Natural killer cell (primary cell): Measurements from ENCODE around the gene KDM3B. TPM values are rescaled to one million over a fixed set of nuclear protein-coding genes. Genes with fewer than 3 reads are reported as not detected.

Experiments
- ATAC-seq, 3 donors: fragments of 150-1000 bp in 2 of 3; fragments of 200-7000 bp in 1 of 3; cut with Tn5 transposase; 1 replicate in 1 of 3; 2 replicates in 2 of 3; pipeline ENCODE4 v1.10.0; 2021; ENCODE audit warnings: mild to moderate bottlenecking in 2 of 3, moderate library complexity in 2 of 3
- DNase-seq, 2 donors: peaks; one replicate each; pipeline versions ENCODE4 v3.0.0 to v3.0.0-alpha.2; 2013 to 2021; ENCODE audit warnings: mixed read lengths in 1 of 2
- H3K27ac ChIP-seq: one replicate; pipeline ENCODE4 v1.5.1; 2013; ENCODE audit warnings: mild to moderate bottlenecking, low read length
- H3K27me3 ChIP-seq: one replicate; pipeline ENCODE4 v1.6.1; 2013; ENCODE audit warnings: low read length; ENCODE audit not compliant: control insufficient read depth, insufficient read depth
- H3K36me3 ChIP-seq: one replicate; pipeline ENCODE4 v1.6.1; 2013; ENCODE audit warnings: low read length; ENCODE audit not compliant: control insufficient read depth, insufficient read depth
- H3K4me1 ChIP-seq: one replicate; pipeline ENCODE4 v1.6.1; 2013; ENCODE audit warnings: low read length; ENCODE audit not compliant: control insufficient read depth, insufficient read depth
- H3K4me3 ChIP-seq: one replicate; pipeline ENCODE4 v1.5.1; 2013; ENCODE audit warnings: low read length
- H3K9me3 ChIP-seq: one replicate; pipeline ENCODE4 v1.6.1; 2013; ENCODE audit warnings: low read length; ENCODE audit not compliant: control insufficient read depth, insufficient read depth
- H3K27ac Mint-ChIP-seq, 2 donors: one replicate each; pipeline ENCODE4 v1.8.0; 2022; ENCODE audit warnings: mild to moderate bottlenecking in 2 of 2, mixed read lengths in 2 of 2, moderate library complexity in 1 of 2
- H3K27me3 Mint-ChIP-seq, 2 donors: one replicate each; pipeline ENCODE4 v1.8.0; 2022; ENCODE audit warnings: low read depth in 2 of 2, mixed read lengths in 2 of 2
- H3K36me3 Mint-ChIP-seq: one replicate; pipeline ENCODE4 v1.8.0; 2022; ENCODE audit warnings: mixed read lengths
- H3K4me1 Mint-ChIP-seq, 2 donors: one replicate each; pipeline ENCODE4 v1.8.0; 2022; ENCODE audit warnings: mixed read lengths in 2 of 2
- H3K4me3 Mint-ChIP-seq: one replicate; pipeline ENCODE4 v1.8.0; 2022; ENCODE audit warnings: mild to moderate bottlenecking, moderate library complexity, mixed read lengths
- H3K9me3 Mint-ChIP-seq, 2 donors: one replicate each; pipeline ENCODE4 v1.8.0; 2022; ENCODE audit warnings: mixed read lengths in 2 of 2
- CTCF ChIP-seq: fragments of 200-600 bp; IDR thresholded peaks from one replicate; pipeline ENCODE4 v1.8.0; 2022; ENCODE audit warnings: antibody characterized with exemption
- WGBS: methylation state at CpG from one replicate; pipeline ENCODE4 v1.1.7; 2013; ENCODE audit warnings: missing lambda C conversion rate; ENCODE audit not compliant: insufficient coverage; 5-methylcytosine and 5-hydroxymethylcytosine counted together
- intact Hi-C: fragments of 100-400 bp; cut with micrococcal nuclease; formaldehyde crosslinking; loops from one replicate; pipeline ENCODE4 v1.14.2; 2022
- total RNA-seq, 4 donors: library from RNA; stranded (reverse); fragments of 120-200 nt in 1 of 4; gene quantifications; one replicate each; pipeline versions ENCODE4 v1.2.3 to v1.2.4, GENCODE V29; 2013 to 2022

The KDM3B gene
- total RNA-seq, 3 donors from 2014 or later (not counting 1 experiment from before 2014, with no cell fraction given): 82.3 to 87.1 (median 82.3) TPM

- Histone ChIP-seq H3K36me3 (peaks cover 35% of the 10 kb centered on the region), H3K27me3 (no peaks in the 10 kb centered on the region), H3K4me3 (no peak overlapping the region), H3K27ac (no peak overlapping the region), H3K9me3 (no peaks in the 10 kb centered on the region), H3K4me1 (peaks cover 3% of the 10 kb centered on the region)
- ATAC-seq (no peak), DNase-seq (no peak)
- H3K4me3 Mint-ChIP-seq: no peak overlapping the region
- TF ChIP-seq CTCF: no peak
- WGBS: 97% methylated on average over 14 of the region's 14 CpGs
- H3K27ac Mint-ChIP-seq: no peak overlapping the region
- no peaks in the 10 kb centered on the region for H3K27me3 Mint-ChIP-seq
- H3K36me3 Mint-ChIP-seq: no peaks in the 10 kb centered on the region
- H3K4me1 Mint-ChIP-seq: peaks cover 16 to 17% of the 10 kb centered on the region in 2 donors
- intact Hi-C loops: no loop called here
- H3K9me3 Mint-ChIP-seq: peaks cover 0 to 2% of the 10 kb centered on the region in 2 donors
Observed at GRCh38 chr5:138346889-138347288, 5.6 kb upstream of the KDM3B start.

- peak overlapping the region; percentile 58 for H3K4me3 Mint-ChIP-seq
- DNase-seq: no peak
- WGBS: 20% methylated on average over 1 of the region's 1 CpG
- intact Hi-C loops: loop anchor here (5.0 kb wide), 1 partner anchor 173 kb away; the partner anchor contains the start of genes BRD8 and KIF20A
- no peak for TF ChIP-seq CTCF
- H3K4me1 Mint-ChIP-seq: peaks cover 36 to 40% of the 10 kb centered on the region in 2 donors
- no peaks in the 10 kb centered on the region for H3K27me3 ChIP-seq
- peaks cover 0 to 5% of the 10 kb centered on the region in 2 donors for H3K9me3 Mint-ChIP-seq
- no peaks in the 10 kb centered on the region for H3K27me3 Mint-ChIP-seq
- no peak for ATAC-seq
- peaks cover 3% of the 10 kb centered on the region for H3K9me3 ChIP-seq
- H3K27ac ChIP-seq: no peak overlapping the region
- peak overlapping the region; percentile 66 to 83 for H3K27ac Mint-ChIP-seq
- peaks cover 7% of the 10 kb centered on the region for H3K36me3 Mint-ChIP-seq
- peaks cover 26% of the 10 kb centered on the region for H3K36me3 ChIP-seq
- H3K4me3 ChIP-seq: no peak overlapping the region
- H3K4me1 ChIP-seq: peaks cover 18% of the 10 kb centered on the region
Observed at GRCh38 chr5:138349852-138350562, 2.5 kb upstream of the KDM3B start.

GRCh38 chr5:138350563-138350890, 2.0 kb upstream of the KDM3B start:
- Histone ChIP-seq H3K27me3 (no peaks in the 10 kb centered on the region), H3K27ac (no peak overlapping the region), H3K4me3 (no peak overlapping the region), H3K4me1 (peaks cover 18% of the 10 kb centered on the region), H3K36me3 (peaks cover 21% of the 10 kb centered on the region), H3K9me3 (peaks cover 3% of the 10 kb centered on the region)
- DNase-seq (no peak), ATAC-seq (no peak)
- no peaks in the 10 kb centered on the region for H3K27me3 Mint-ChIP-seq
- peaks cover 7% of the 10 kb centered on the region for H3K36me3 Mint-ChIP-seq
- peak overlapping the region; percentile 66 to 83 for H3K27ac Mint-ChIP-seq
- peaks cover 0 to 5% of the 10 kb centered on the region in 2 donors for H3K9me3 Mint-ChIP-seq
- peaks cover 41% of the 10 kb centered on the region in 2 donors for H3K4me1 Mint-ChIP-seq
- TF ChIP-seq CTCF: no peak
- H3K4me3 Mint-ChIP-seq: peak overlapping the region; percentile 58
- intact Hi-C loops: loop anchor here (5.0 kb wide), 1 partner anchor 173 kb away; the partner anchor contains the start of genes BRD8 and KIF20A
